Neural cell (in vitro differentiated cells): ENCODE measurements around the gene STX16. TPM values are rescaled to one million over a fixed set of nuclear protein-coding genes. Genes with fewer than 3 reads are reported as not detected.

Experiments
- H2AFZ ChIP-seq: fragments of 200-600, 300-800 bp; sonication (generic), shearing (Covaris generic); 2 replicates; pipeline ENCODE4 v1.6.0; 2014; ENCODE audit warnings: low read depth, mild to moderate bottlenecking, antibody characterized with exemption, low read length, moderate library complexity
- H3F3A ChIP-seq: fragments of 200-600 bp; shearing (Covaris generic); 2 replicates; pipeline ENCODE4 v1.6.1; 2016; ENCODE audit warnings: mild to moderate bottlenecking, moderate library complexity, mixed read lengths, antibody characterized with exemption, low read length; ENCODE audit not compliant: insufficient read depth, poor library complexity, severe bottlenecking
- H3K27ac ChIP-seq: fragments of 200-600, 300-800 bp; sonication (generic), shearing (Covaris generic); 2 replicates; pipeline ENCODE4 v1.5.1; 2014; ENCODE audit warnings: mild to moderate bottlenecking, low read length, moderate library complexity
- H3K27me3 ChIP-seq: fragments of 300-800, 200-600 bp; sonication (generic), shearing (Covaris generic); 2 replicates; pipeline ENCODE4 v1.6.0; 2014; ENCODE audit warnings: mild to moderate bottlenecking, low read depth, low read length, moderate library complexity; ENCODE audit not compliant: insufficient read depth
- H3K36me3 ChIP-seq: fragments of 300-800, 200-600 bp; sonication (generic), shearing (Covaris generic); 2 replicates; pipeline ENCODE4 v1.5.1; 2014; ENCODE audit warnings: mild to moderate bottlenecking, antibody characterized with exemption, low read length, moderate library complexity; ENCODE audit not compliant: insufficient read depth
- H3K4me2 ChIP-seq: fragments of 300-800, 200-600 bp; sonication (generic), shearing (Covaris generic); 2 replicates; pipeline ENCODE4 v1.6.0; 2014; ENCODE audit warnings: mild to moderate bottlenecking, low read length
- H3K4me3 ChIP-seq: fragments of 300-800, 200-600 bp; sonication (generic), shearing (Covaris generic); 2 replicates; pipeline ENCODE4 v1.5.1; 2014; ENCODE audit warnings: mild to moderate bottlenecking, low read length, moderate library complexity
- H3K79me2 ChIP-seq: fragments of 200-600 bp; shearing (Covaris generic); replicated peaks from 2 replicates; pipeline ENCODE4 v1.6.0; 2014; ENCODE audit warnings: mild to moderate bottlenecking, low read length, moderate library complexity; ENCODE audit not compliant: insufficient read depth
- H3K9ac ChIP-seq: fragments of 300-800, 200-600 bp; sonication (generic), shearing (Covaris generic); 2 replicates; pipeline ENCODE4 v1.6.1; 2016; ENCODE audit warnings: mild to moderate bottlenecking, low read length, mixed read lengths
- H3K9me2 ChIP-seq: fragments of 200-600 bp; shearing (Covaris generic); 2 replicates; pipeline ENCODE4 v1.6.1; 2016; ENCODE audit warnings: mild to moderate bottlenecking, low read length, mixed read lengths; ENCODE audit not compliant: insufficient read depth
- H3K9me3 ChIP-seq: fragments of 200-600, 300-800 bp; sonication (generic), shearing (Covaris generic); 2 replicates; pipeline ENCODE4 v1.6.1; 2016; ENCODE audit warnings: mild to moderate bottlenecking, mixed run types, low read length, moderate library complexity, mixed read lengths
- H4K20me1 ChIP-seq: fragments of 200-600 bp; shearing (Covaris generic); 2 replicates; pipeline ENCODE4 v1.6.1; 2016; ENCODE audit warnings: mild to moderate bottlenecking, mixed run types; ENCODE audit not compliant: insufficient read depth
- EP300 ChIP-seq: fragments of 450-650 bp; conservative IDR thresholded peaks from 2 replicates; pipeline ENCODE4 v1.6.1; 2014; ENCODE audit warnings: antibody characterized with exemption, mild to moderate bottlenecking, moderate library complexity; ENCODE audit not compliant: poor library complexity, severe bottlenecking
- EZH2 ChIP-seq: fragments of 200-600, 300-800 bp; shearing (Covaris generic), sonication (generic); IDR thresholded peaks from 2 replicates; pipeline ENCODE4 v1.6.1; 2014; ENCODE audit warnings: antibody characterized with exemption, low read length, borderline replicate concordance, mild to moderate bottlenecking; ENCODE audit not compliant: insufficient read depth, poor library complexity, severe bottlenecking
- MXI1 ChIP-seq: fragments of 450-650 bp; conservative IDR thresholded peaks from 2 replicates; pipeline ENCODE4 v1.6.1; 2014; ENCODE audit warnings: antibody characterized with exemption, mild to moderate bottlenecking; ENCODE audit not compliant: poor library complexity, severe bottlenecking
- POLR2AphosphoS5 ChIP-seq: IDR thresholded peaks from 2 replicates; pipeline ENCODE4 v1.6.1; 2012
- RAD21 ChIP-seq: fragments of 450-650 bp; conservative IDR thresholded peaks from 2 replicates; pipeline ENCODE4 v1.6.1; 2014; ENCODE audit warnings: antibody characterized with exemption, mild to moderate bottlenecking, moderate library complexity
- REST ChIP-seq: IDR thresholded peaks from 2 replicates; pipeline ENCODE4 v1.6.1; 2012; ENCODE audit warnings: borderline replicate concordance
- SMC3 ChIP-seq: fragments of 450-650 bp; conservative IDR thresholded peaks from 2 replicates; pipeline ENCODE4 v1.6.1; 2014; ENCODE audit warnings: antibody characterized with exemption, mild to moderate bottlenecking, moderate library complexity; ENCODE audit not compliant: poor library complexity
- TAF1 ChIP-seq: IDR thresholded peaks from 2 replicates; pipeline ENCODE4 v1.6.1; 2012; ENCODE audit warnings: low read depth
- polyA plus RNA-seq: library from polyadenylated mRNA; depleted of rRNA; stranded (reverse); fragments of >200 nt; gene quantifications from 2 replicates; pipeline ENCODE4 v1.2.3, GENCODE V29; 2014
- TF ChIP-seq, protein P1 (sequence below): fragments of 450-650 bp; IDR thresholded peaks from 2 replicates; pipeline ENCODE4 v1.5.1; 2014; ENCODE audit warnings: antibody characterized with exemption, mild to moderate bottlenecking, moderate library complexity; ENCODE audit not compliant: poor library complexity, severe bottlenecking

Gene STX16
- polyA plus RNA-seq, 1 donor from 2014 or later: 120 TPM

GRCh38 chr20:58611236-58612030, 39.6 kb upstream of the STX16 start:
- H2AFZ ChIP-seq: no peak overlapping the region
- no peak overlapping the region for H3K27ac ChIP-seq
- H3K9ac ChIP-seq: no peak overlapping the region

GRCh38 chr20:58612121-58612691, 38.9 kb upstream of the STX16 start:
- Histone ChIP-seq H2AFZ (no peak overlapping the region), H3K27me3 (no peaks in the 10 kb centered on the region), H3K9me2 (no peaks in the 10 kb centered on the region), H3K9ac (no peak overlapping the region), H3K9me3 (no peaks in the 10 kb centered on the region), H3K79me2 (no peaks in the 10 kb centered on the region), H3F3A (no peaks in the 10 kb centered on the region), H3K36me3 (no peaks in the 10 kb centered on the region), H3K4me2 (no peak overlapping the region), H3K4me3 (no peak overlapping the region), H3K27ac (no peak overlapping the region), H4K20me1 (no peaks in the 10 kb centered on the region)
- no peak for TF ChIP-seq POLR2AphosphoS5
- no peak for TF ChIP-seq RAD21
- TF ChIP-seq, protein P1, sequence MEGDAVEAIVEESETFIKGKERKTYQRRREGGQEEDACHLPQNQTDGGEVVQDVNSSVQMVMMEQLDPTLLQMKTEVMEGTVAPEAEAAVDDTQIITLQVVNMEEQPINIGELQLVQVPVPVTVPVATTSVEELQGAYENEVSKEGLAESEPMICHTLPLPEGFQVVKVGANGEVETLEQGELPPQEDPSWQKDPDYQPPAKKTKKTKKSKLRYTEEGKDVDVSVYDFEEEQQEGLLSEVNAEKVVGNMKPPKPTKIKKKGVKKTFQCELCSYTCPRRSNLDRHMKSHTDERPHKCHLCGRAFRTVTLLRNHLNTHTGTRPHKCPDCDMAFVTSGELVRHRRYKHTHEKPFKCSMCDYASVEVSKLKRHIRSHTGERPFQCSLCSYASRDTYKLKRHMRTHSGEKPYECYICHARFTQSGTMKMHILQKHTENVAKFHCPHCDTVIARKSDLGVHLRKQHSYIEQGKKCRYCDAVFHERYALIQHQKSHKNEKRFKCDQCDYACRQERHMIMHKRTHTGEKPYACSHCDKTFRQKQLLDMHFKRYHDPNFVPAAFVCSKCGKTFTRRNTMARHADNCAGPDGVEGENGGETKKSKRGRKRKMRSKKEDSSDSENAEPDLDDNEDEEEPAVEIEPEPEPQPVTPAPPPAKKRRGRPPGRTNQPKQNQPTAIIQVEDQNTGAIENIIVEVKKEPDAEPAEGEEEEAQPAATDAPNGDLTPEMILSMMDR: no peak
- no peak for TF ChIP-seq EP300
- TF ChIP-seq TAF1: no peak

More at GRCh38 chr20:58611236-58612030, 39.6 kb upstream of the STX16 start:
- H3K4me3 ChIP-seq: no peak overlapping the region
- no peak overlapping the region for H3K4me2 ChIP-seq
- TF ChIP-seq EP300: no peak
- TF ChIP-seq POLR2AphosphoS5: no peak
- TF ChIP-seq REST: no peak
- TF ChIP-seq EZH2: no peak
- no peak for TF ChIP-seq RAD21
- no peak for TF ChIP-seq SMC3
- TF ChIP-seq, protein P1: no peak
- TF ChIP-seq TAF1: no peak
- TF ChIP-seq MXI1: no peak
- no peaks in the 10 kb centered on the region for H3K27me3 ChIP-seq
- H3K9me3 ChIP-seq: no peaks in the 10 kb centered on the region
- H3K36me3 ChIP-seq: no peaks in the 10 kb centered on the region
- no peaks in the 10 kb centered on the region for H3K9me2 ChIP-seq
- H3K79me2 ChIP-seq: no peaks in the 10 kb centered on the region
- H4K20me1 ChIP-seq: no peaks in the 10 kb centered on the region
- H3F3A ChIP-seq: no peaks in the 10 kb centered on the region
